ENCODE data around the gene DYSF.

DYSF gene

DNA sequence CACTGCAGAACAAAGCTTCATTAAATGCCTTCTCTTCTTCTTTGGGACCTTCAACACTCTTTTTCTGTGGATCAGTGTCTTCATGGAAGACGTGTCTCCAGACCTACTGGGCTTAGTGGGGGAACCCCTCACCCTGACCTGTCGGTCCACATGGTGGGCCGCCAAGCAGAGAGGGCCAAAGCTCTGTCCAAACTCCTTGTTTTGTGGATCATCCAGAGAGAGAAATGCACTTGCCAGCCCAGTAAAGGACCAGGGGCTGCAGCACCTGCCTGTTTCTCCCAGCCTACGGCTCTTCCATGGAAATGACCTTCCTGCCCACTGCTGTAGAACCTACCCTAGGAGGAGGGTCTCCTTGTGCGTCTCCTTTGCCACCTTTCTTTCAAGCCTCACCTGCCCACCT lies 25.9 kb downstream of the DYSF start:
- no peak overlapping the region for H3K27ac ChIP-seq (ENCODE audit: extremely low read depth, low read depth, low read length)
- H3K36me3 ChIP-seq (ENCODE audit: control insufficient read depth in 2 of 2, insufficient read depth in 1 of 2, low read length in 2 of 2), result no peaks in the 10 kb centered on the region
- TF ChIP-seq ZNF112 (tag by site-specific recombination; IDR thresholded peaks at IDR 0.05) (no peak), ZNF664 (tag by site-specific recombination; IDR thresholded peaks at IDR 0.05) (no peak), ZNF514 (tag by site-specific recombination; IDR thresholded peaks at IDR 0.05) (no peak), ZNF843 (tag by site-specific recombination; IDR thresholded peaks at IDR 0.05) (no peak), KLF8 (tag by site-specific recombination; IDR thresholded peaks at IDR 0.05) (no peak), ZNF792 (tag by site-specific recombination; IDR thresholded peaks at IDR 0.05) (no peak), BCL11A (tag by site-specific recombination; IDR thresholded peaks at IDR 0.05; ENCODE audit: low read depth) (no peak), ZNF48 (tag by site-specific recombination; IDR thresholded peaks at IDR 0.05) (no peak), ZBTB21 (tag by site-specific recombination; IDR thresholded peaks at IDR 0.05) (no peak), ZNF777 (tag by site-specific recombination; IDR thresholded peaks at IDR 0.05; ENCODE audit: borderline replicate concordance) (no peak), ZNF677 (tag by site-specific recombination; IDR thresholded peaks at IDR 0.05) (no peak), HOXD13 (CRISPR knock-in tag; IDR thresholded peaks at IDR 0.05; ENCODE audit: borderline replicate concordance) (no peak), ZSCAN16 (tag by site-specific recombination; IDR thresholded peaks at IDR 0.05) (no peak), MZF1 (tag by site-specific recombination; IDR thresholded peaks at IDR 0.05; ENCODE audit: borderline replicate concordance) (no peak), ZNF76 (tag by site-specific recombination; IDR thresholded peaks at IDR 0.05; ENCODE audit: borderline replicate concordance, low read depth) (no peak)
- TF ChIP-seq, protein P1, sequence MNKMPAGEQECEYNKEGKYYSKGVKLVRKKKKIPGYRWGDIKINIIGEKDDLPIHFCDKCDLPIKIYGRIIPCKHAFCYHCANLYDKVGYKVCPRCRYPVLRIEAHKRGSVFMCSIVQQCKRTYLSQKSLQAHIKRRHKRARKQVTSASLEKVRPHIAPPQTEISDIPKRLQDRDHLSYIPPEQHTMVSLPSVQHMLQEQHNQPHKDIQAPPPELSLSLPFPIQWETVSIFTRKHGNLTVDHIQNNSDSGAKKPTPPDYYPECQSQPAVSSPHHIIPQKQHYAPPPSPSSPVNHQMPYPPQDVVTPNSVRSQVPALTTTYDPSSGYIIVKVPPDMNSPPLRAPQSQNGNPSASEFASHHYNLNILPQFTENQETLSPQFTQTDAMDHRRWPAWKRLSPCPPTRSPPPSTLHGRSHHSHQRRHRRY (tag by site-specific recombination; IDR thresholded peaks at IDR 0.05), result no peak
- TF ChIP-seq, protein P2, sequence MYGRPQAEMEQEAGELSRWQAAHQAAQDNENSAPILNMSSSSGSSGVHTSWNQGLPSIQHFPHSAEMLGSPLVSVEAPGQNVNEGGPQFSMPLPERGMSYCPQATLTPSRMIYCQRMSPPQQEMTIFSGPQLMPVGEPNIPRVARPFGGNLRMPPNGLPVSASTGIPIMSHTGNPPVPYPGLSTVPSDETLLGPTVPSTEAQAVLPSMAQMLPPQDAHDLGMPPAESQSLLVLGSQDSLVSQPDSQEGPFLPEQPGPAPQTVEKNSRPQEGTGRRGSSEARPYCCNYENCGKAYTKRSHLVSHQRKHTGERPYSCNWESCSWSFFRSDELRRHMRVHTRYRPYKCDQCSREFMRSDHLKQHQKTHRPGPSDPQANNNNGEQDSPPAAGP (tag by site-specific recombination; IDR thresholded peaks at IDR 0.05), result no peak
- TF ChIP-seq, protein P3, sequence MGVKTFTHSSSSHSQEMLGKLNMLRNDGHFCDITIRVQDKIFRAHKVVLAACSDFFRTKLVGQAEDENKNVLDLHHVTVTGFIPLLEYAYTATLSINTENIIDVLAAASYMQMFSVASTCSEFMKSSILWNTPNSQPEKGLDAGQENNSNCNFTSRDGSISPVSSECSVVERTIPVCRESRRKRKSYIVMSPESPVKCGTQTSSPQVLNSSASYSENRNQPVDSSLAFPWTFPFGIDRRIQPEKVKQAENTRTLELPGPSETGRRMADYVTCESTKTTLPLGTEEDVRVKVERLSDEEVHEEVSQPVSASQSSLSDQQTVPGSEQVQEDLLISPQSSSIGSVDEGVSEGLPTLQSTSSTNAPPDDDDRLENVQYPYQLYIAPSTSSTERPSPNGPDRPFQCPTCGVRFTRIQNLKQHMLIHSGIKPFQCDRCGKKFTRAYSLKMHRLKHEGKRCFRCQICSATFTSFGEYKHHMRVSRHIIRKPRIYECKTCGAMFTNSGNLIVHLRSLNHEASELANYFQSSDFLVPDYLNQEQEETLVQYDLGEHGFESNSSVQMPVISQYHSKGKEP (tag by site-specific recombination; IDR thresholded peaks at IDR 0.05), result no peak
- TF ChIP-seq, protein P4, sequence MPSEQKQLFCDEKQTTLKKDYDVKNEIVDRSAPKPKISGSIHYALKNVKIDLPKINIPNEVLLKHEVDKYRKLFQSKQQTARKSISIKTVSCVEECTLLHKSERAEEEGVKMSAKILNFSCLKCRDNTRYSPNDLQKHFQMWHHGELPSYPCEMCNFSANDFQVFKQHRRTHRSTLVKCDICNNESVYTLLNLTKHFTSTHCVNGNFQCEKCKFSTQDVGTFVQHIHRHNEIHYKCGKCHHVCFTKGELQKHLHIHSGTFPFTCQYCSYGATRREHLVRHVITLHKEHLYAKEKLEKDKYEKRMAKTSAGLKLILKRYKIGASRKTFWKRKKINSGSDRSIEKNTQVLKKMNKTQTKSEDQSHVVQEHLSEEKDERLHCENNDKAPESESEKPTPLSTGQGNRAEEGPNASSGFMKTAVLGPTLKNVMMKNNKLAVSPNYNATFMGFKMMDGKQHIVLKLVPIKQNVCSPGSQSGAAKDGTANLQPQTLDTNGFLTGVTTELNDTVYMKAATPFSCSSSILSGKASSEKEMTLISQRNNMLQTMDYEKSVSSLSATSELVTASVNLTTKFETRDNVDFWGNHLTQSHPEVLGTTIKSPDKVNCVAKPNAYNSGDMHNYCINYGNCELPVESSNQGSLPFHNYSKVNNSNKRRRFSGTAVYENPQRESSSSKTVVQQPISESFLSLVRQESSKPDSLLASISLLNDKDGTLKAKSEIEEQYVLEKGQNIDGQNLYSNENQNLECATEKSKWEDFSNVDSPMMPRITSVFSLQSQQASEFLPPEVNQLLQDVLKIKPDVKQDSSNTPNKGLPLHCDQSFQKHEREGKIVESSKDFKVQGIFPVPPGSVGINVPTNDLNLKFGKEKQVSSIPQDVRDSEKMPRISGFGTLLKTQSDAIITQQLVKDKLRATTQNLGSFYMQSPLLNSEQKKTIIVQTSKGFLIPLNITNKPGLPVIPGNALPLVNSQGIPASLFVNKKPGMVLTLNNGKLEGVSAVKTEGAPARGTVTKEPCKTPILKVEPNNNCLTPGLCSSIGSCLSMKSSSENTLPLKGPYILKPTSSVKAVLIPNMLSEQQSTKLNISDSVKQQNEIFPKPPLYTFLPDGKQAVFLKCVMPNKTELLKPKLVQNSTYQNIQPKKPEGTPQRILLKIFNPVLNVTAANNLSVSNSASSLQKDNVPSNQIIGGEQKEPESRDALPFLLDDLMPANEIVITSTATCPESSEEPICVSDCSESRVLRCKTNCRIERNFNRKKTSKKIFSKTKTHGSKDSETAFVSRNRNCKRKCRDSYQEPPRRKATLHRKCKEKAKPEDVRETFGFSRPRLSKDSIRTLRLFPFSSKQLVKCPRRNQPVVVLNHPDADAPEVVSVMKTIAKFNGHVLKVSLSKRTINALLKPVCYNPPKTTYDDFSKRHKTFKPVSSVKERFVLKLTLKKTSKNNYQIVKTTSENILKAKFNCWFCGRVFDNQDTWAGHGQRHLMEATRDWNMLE (tag by site-specific recombination; conservative IDR thresholded peaks at IDR 0.05; ENCODE audit: low read depth), result no peak
- TF ChIP-seq, protein P5, sequence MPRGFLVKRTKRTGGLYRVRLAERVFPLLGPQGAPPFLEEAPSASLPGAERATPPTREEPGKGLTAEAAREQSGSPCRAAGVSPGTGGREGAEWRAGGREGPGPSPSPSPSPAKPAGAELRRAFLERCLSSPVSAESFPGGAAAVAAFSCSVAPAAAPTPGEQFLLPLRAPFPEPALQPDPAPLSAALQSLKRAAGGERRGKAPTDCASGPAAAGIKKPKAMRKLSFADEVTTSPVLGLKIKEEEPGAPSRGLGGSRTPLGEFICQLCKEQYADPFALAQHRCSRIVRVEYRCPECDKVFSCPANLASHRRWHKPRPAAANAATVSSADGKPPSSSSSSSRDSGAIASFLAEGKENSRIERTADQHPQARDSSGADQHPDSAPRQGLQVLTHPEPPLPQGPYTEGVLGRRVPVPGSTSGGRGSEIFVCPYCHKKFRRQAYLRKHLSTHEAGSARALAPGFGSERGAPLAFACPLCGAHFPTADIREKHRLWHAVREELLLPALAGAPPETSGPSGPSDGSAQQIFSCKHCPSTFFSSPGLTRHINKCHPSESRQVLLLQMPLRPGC (tag by site-specific recombination; IDR thresholded peaks at IDR 0.05), result no peak
- ChIA-PET POLR2A (no interaction called here), CTCF (interaction anchor here (0.7 kb wide), 1 partner anchor 147 kb away, joined by 3 read pairs; the partner anchor contains the start of gene ZNF638)
- no peaks in the 10 kb centered on the region for H3K4me1 ChIP-seq (ENCODE audit: control insufficient read depth, insufficient read depth, low read length)
- no peaks in the 10 kb centered on the region for H3K9me3 ChIP-seq (ENCODE audit: control insufficient read depth, insufficient read depth, low read depth, low read length)
- no peak overlapping the region for H3K4me3 ChIP-seq (ENCODE audit: low read depth, low read length)

Measured in HEK293 (cell line).